Central memory CD8-positive, alpha-beta T cell (primary cell): Measurements from ENCODE around the gene PGAP2.
"Not testable (repeated sequence)": the region's sequence is repeated elsewhere in the genome, so short reads cannot be mapped to it uniquely, and the experiment has no call there.

Experiments
- ATAC-seq: fragments of 150-1000 bp; cut with Tn5 transposase; replicated peaks from 2 replicates; pipeline ENCODE4 v1.10.0; 2022; ENCODE audit warnings: mild to moderate bottlenecking, moderate FRiP score, moderate number of reproducible peaks; ENCODE audit not compliant: poor library complexity, severe bottlenecking; ENCODE audit errors: extremely low read depth
- DNase-seq, 2 donors: peaks; one replicate each; pipeline ENCODE4 v3.0.0; 2021; ENCODE audit warnings: low spot score in 2 of 2
- H3K27ac Mint-ChIP-seq: one replicate; pipeline ENCODE4 v1.8.0; 2022; ENCODE audit warnings: low read depth, mild to moderate bottlenecking, moderate library complexity, mixed read lengths
- H3K27me3 Mint-ChIP-seq: one replicate; pipeline ENCODE4 v1.8.0; 2022; ENCODE audit warnings: mixed read lengths
- H3K36me3 Mint-ChIP-seq: one replicate; pipeline ENCODE4 v1.8.0; 2022; ENCODE audit warnings: mild to moderate bottlenecking, moderate library complexity, mixed read lengths; ENCODE audit not compliant: insufficient read depth
- H3K4me1 Mint-ChIP-seq: one replicate; pipeline ENCODE4 v1.8.0; 2022; ENCODE audit warnings: mixed read lengths
- H3K4me3 Mint-ChIP-seq: one replicate; pipeline ENCODE4 v1.8.0; 2022; ENCODE audit warnings: mild to moderate bottlenecking, moderate library complexity, mixed read lengths
- H3K9me3 Mint-ChIP-seq: one replicate; pipeline ENCODE4 v1.8.0; 2022; ENCODE audit warnings: mixed read lengths

PGAP2 gene

GRCh38 chr11:3807909-3808860 lies at the start of gene PGAP2:
Gene PGAP2, plus strand, starts transcription at chr11:3808560. Its CDS starts 2,700 bp downstream, at chr11:3811260.
- Mint-ChIP-seq H3K27me3 (no peaks in the 10 kb centered on the region), H3K4me1 (peaks cover 24% of the 10 kb centered on the region), H3K27ac (peak within 1 kb of the TSS; percentile 79), H3K4me3 (peak within 1 kb of the TSS; percentile 99), H3K9me3 (no peaks in the 10 kb centered on the region), H3K36me3 (peaks cover 2% of the 10 kb centered on the region)
- peak; percentile 63 for ATAC-seq
- peak; percentile 24 to 33 for DNase-seq

- Mint-ChIP-seq H3K4me3 (no peak overlapping the region), H3K9me3 (no peaks in the 10 kb centered on the region), H3K27me3 (no peaks in the 10 kb centered on the region), H3K27ac (no peak overlapping the region), H3K4me1 (no peaks in the 10 kb centered on the region), H3K36me3 (peaks cover 93% of the 10 kb centered on the region)
- ATAC-seq (no peak), DNase-seq (no peak)
Observed at GRCh38 chr11:3764266-3764665, 44.1 kb upstream of the PGAP2 start.

- H3K36me3 Mint-ChIP-seq = peaks cover 91% of the 10 kb centered on the region
- not testable (repeated sequence) for H3K27ac Mint-ChIP-seq, DNase-seq, H3K4me3 Mint-ChIP-seq, H3K27me3 Mint-ChIP-seq, ATAC-seq, H3K4me1 Mint-ChIP-seq, H3K9me3 Mint-ChIP-seq
Observed at GRCh38 chr11:3766836-3767235, 41.5 kb upstream of the PGAP2 start.

- DNase-seq = no peak
- Mint-ChIP-seq H3K9me3 (no peaks in the 10 kb centered on the region), H3K4me3 (no peak overlapping the region), H3K27me3 (no peaks in the 10 kb centered on the region), H3K4me1 (no peaks in the 10 kb centered on the region), H3K27ac (no peak overlapping the region), H3K36me3 (peaks cover 91% of the 10 kb centered on the region)
- no peak for ATAC-seq
Observed at GRCh38 chr11:3767536-3767935, 40.8 kb upstream of the PGAP2 start.

- DNase-seq = no peak
- peaks cover 90% of the 10 kb centered on the region for H3K36me3 Mint-ChIP-seq
- H3K27me3 Mint-ChIP-seq = no peaks in the 10 kb centered on the region
- ATAC-seq = no peak
- H3K4me3 Mint-ChIP-seq = no peak overlapping the region
- no peak overlapping the region for H3K27ac Mint-ChIP-seq
- no peaks in the 10 kb centered on the region for H3K4me1 Mint-ChIP-seq
- H3K9me3 Mint-ChIP-seq = no peaks in the 10 kb centered on the region
Observed at GRCh38 chr11:3773180-3773579, 35.2 kb upstream of the PGAP2 start.

- Mint-ChIP-seq H3K27me3 (no peaks in the 10 kb centered on the region), H3K27ac (peak overlapping the region; percentile 64), H3K4me3 (no peak overlapping the region), H3K9me3 (no peaks in the 10 kb centered on the region), H3K4me1 (peaks cover under 1% of the 10 kb centered on the region), H3K36me3 (peaks cover 94% of the 10 kb centered on the region)
- ATAC-seq (no peak), DNase-seq (no peak)
Observed at GRCh38 chr11:3775736-3776406, 32.5 kb upstream of the PGAP2 start.

- no peaks in the 10 kb centered on the region for H3K9me3 Mint-ChIP-seq
- H3K36me3 Mint-ChIP-seq = peaks cover 52% of the 10 kb centered on the region
- ATAC-seq (no peak), DNase-seq (no peak)
- H3K27me3 Mint-ChIP-seq = no peaks in the 10 kb centered on the region
- no peak overlapping the region for H3K4me3 Mint-ChIP-seq
- peak overlapping the region; percentile 44 for H3K27ac Mint-ChIP-seq
- H3K4me1 Mint-ChIP-seq = peaks cover 35% of the 10 kb centered on the region
Observed at GRCh38 chr11:3781423-3781822, 26.9 kb upstream of the PGAP2 start.

GRCh38 chr11:3782963-3783362 lies 25.4 kb upstream of the PGAP2 start:
- no peaks in the 10 kb centered on the region for H3K27me3 Mint-ChIP-seq
- no peak overlapping the region for H3K4me3 Mint-ChIP-seq
- H3K27ac Mint-ChIP-seq = peak overlapping the region; percentile 95

GRCh38 chr11:3783611-3784010 lies 24.7 kb upstream of the PGAP2 start:
- no peaks in the 10 kb centered on the region for H3K9me3 Mint-ChIP-seq
- H3K27me3 Mint-ChIP-seq = no peaks in the 10 kb centered on the region
- peaks cover 53% of the 10 kb centered on the region for H3K4me1 Mint-ChIP-seq
- peaks cover 39% of the 10 kb centered on the region for H3K36me3 Mint-ChIP-seq
- no peak overlapping the region for H3K4me3 Mint-ChIP-seq
- DNase-seq (no peak), ATAC-seq (no peak)
- H3K27ac Mint-ChIP-seq = peak overlapping the region; percentile 95

More at GRCh38 chr11:3782963-3783362, 25.4 kb upstream of the PGAP2 start:
- no peak for ATAC-seq
- Mint-ChIP-seq H3K9me3 (no peaks in the 10 kb centered on the region), H3K36me3 (peaks cover 45% of the 10 kb centered on the region), H3K4me1 (peaks cover 50% of the 10 kb centered on the region)
- no peak for DNase-seq

- Mint-ChIP-seq H3K36me3 (peaks cover 27% of the 10 kb centered on the region), H3K9me3 (no peaks in the 10 kb centered on the region), H3K27ac (peak overlapping the region; percentile 95), H3K4me1 (peaks cover 63% of the 10 kb centered on the region), H3K27me3 (no peaks in the 10 kb centered on the region), H3K4me3 (no peak overlapping the region)
- no peak for ATAC-seq
- no peak for DNase-seq
Observed at GRCh38 chr11:3786781-3787428, 21.5 kb upstream of the PGAP2 start.

GRCh38 chr11:3794387-3794786 lies 14.0 kb upstream of the PGAP2 start:
- not testable (repeated sequence) for ATAC-seq, H3K4me3 Mint-ChIP-seq, H3K9me3 Mint-ChIP-seq, H3K27me3 Mint-ChIP-seq, DNase-seq, H3K27ac Mint-ChIP-seq
- Mint-ChIP-seq H3K4me1 (peaks cover 53% of the 10 kb centered on the region), H3K36me3 (peaks cover 56% of the 10 kb centered on the region)

GRCh38 chr11:3795131-3796001 lies 13.0 kb upstream of the PGAP2 start:
- Mint-ChIP-seq H3K9me3 (no peaks in the 10 kb centered on the region), H3K4me1 (peaks cover 44% of the 10 kb centered on the region), H3K4me3 (peak overlapping the region; percentile 93), H3K27ac (peak overlapping the region; percentile 99), H3K27me3 (no peaks in the 10 kb centered on the region), H3K36me3 (peaks cover 52% of the 10 kb centered on the region)
- ATAC-seq = no peak
- no peak for DNase-seq
